GM12801 (cell line): ENCODE measurements around the gene GNAI2.

Source experiments
- CTCF ChIP-seq: IDR thresholded peaks from one replicate; pipeline ENCODE4 v1.5.1; 2011; ENCODE audit warnings: control low read depth; ENCODE audit not compliant: insufficient read length; ENCODE audit errors: extremely low read depth

GNAI2 gene

DNA sequence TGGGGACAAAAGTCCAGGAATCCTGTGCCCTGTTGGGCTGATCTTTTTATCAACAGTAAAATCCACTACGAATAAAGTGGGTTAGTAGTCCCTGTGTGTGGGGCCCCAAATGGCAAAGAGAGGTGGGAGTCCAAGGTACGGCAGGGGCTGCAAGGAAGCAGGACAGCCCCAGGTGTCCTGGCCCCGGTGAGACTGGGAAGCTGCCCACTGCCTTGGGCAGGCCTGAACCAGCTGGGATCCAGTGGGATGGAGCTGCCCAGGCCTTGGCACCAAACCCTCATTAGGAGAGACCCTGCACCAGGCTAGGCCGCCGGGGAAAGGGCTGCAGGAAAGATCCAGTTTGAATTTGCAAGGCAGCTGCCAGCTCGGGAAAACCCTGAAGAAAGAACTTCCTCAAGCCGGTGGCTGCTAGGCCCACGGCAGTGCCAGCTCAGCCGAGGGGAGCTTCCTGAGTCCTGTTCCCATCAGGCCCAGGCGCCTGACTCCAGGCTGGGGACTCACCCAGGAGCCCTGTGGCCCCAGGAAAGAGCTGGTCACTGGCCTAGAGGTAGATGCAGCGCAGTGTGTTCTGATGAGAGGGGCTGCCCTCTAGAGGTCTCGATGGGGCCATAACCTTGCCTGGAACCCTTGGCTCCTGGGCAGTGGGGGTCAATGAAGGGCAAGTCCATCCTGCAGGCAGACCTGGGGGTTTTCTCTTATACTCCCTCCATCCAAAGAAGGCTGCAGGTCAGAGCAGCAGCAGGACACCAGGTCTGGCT, 14.4 kb upstream of the GNAI2 start:
- no peak for TF ChIP-seq CTCF

DNA sequence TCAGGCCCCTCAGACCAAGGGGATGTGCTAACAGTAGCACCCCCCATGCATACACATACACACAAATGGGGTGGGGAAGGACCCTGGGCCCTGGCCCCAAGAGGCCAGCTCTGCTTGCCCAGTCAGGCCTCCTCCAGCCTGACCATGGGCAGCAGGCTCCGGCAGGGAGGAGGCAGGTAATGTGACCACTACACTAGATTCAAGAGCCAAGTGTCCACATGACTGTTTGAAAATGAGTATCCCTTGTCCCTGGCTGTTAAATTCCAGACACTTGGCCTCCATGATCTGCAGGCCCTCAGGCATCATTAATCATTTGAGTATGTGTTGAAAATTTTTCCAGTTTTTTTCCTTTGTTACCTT, 13.9 kb upstream of the GNAI2 start:
- no peak for TF ChIP-seq CTCF

GRCh38 chr3:50224639-50225038, 11.4 kb upstream of the GNAI2 start:
- no peak for TF ChIP-seq CTCF

DNA sequence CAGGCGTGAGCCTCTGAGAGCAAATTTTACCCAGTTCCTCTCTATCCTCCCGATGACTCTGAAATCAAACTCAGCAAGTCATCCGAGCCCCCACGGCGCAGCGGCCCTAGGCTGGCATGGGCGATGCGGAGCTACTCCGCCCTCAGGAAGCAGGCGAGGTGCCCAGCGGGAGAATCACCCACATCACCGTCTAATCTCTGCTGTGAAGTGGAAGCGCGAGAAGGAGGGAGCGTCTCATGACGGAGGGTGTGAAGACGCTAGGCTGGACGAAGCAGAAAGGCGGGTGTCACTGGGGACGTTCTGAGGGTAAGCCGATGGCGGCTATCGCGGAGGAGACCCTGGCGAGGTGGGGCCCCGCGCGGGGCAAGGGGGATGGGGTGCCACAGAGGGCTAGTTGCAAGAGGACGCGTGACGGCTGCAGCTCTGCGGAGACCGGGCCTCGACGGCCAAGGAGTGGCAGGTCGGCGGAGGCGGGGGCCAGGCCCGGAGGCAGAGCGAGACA, 9.1 kb upstream of the GNAI2 start:
- TF ChIP-seq CTCF, result no peak

DNA sequence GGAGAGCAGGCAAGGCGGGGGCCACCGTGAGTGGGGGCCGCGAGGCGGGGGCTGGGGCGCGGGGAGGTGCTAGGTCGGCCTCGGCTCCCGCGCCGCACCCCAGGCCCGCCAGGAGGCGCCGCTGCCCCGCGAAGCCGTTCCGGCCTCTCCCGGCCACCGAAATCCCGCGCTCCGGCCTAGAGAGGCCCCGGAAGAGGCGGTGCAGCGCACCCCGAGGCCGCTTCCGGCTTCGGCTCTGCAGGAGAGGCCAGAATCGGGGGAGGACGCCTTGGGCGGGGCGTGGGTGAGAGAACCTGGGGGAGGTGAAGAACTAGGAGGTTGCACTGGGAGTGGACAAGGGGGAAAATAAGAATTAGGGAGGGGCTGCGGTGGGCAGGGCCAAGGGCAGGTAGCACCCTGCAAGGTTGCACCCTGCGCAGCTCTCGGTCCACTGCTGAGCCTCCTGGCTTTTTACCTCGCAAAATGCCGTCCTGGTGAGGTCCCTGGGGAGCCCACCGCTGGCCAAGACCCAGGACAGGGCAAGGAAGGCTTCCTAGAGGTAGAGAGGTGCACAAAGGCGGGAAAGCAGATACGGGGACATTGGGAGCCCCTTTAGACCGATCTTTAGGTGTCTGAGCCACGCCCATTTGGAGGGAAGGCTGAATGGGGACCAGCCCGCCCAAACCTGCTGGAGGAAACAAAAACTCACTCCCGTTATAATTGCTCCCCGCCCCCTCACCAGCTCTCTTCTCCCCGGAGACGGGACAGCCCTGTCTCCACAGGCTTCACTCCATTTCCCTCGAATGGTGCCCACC, 8.4 kb upstream of the GNAI2 start:
- no peak for TF ChIP-seq CTCF

- TF ChIP-seq CTCF, result no peak
Measured at GRCh38 chr3:50229490-50229889, 6.5 kb upstream of the GNAI2 start.

GRCh38 chr3:50230104-50230793, 5.8 kb upstream of the GNAI2 start:
- TF ChIP-seq CTCF, result no peak
